ENCODE data around the gene TMEM63B.
"Not testable (repeated sequence)": the region's sequence is repeated elsewhere in the genome, so short reads cannot be mapped to it uniquely, and the experiment has no call there.

Gene TMEM63B

GRCh38 chr6:44196351-44196750 lies 69.0 kb downstream of the TMEM63B start:
- not testable (repeated sequence) for DNase-seq

DNA sequence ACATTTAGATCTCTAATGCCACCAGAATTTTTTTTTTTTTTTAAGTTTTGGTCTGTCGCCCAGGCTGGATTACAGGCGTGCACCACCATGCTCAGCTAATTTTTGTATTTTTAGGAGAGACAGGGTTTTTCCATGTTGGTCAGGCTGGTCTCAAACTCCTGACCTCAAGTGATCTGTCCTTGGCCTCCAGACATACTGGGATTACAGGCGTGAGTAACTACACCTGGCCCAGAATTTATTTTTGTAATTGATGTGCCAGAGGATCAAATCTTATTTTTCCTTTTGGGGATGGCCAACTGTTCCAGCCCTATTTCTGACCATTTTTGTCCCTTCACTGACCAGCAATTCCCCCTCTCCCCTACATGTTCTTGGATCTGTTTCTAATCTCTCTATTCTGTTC lies 71.3 kb downstream of the TMEM63B start:
- DNase-seq, result no peak

DNA sequence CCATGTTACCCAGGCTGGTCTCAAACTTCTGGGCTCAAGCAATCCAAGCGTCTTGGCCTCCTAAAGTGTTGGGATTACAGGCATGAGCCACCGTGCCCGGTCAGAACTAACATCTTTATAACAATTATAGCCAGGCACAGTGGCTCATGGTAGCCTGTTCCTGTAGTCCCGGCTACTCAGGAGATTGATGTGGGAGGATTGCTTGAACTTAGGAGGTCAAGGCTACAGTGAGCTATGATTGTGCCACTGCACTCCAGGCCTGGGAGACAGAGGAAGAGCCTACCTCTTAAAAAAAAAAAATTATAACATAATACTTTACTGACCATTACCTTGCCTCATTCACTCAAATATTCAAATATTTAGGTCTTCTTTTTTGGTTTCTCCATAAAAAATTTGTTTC lies 72.5 kb downstream of the TMEM63B start:
- no peak for DNase-seq

DNA sequence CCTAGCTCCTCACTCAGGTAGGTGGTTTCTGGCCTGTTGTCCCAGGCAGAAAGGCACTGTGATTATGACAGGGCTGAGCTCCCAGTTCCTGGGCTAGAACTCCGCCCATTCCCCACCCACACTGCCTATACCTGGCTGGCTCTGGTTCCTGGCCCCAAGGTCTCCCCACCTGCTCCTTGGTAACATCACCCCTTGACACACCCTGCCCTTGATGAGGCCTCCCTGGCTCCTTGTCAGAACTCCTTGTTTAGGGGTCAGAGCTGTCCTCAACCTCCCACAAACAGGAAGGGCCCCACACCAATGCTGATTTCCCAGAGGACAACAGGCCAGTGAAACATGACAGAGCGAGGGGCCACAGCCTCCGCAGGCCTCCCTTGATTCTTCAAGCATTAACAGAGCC lies 73.8 kb downstream of the TMEM63B start:
- no peak for DNase-seq

GRCh38 chr6:44201638-44202303 lies 74.4 kb downstream of the TMEM63B start:
- no peak for DNase-seq

- DNase-seq, result no peak
Observed at GRCh38 chr6:44202332-44202971, 75.1 kb downstream of the TMEM63B start.

DNA sequence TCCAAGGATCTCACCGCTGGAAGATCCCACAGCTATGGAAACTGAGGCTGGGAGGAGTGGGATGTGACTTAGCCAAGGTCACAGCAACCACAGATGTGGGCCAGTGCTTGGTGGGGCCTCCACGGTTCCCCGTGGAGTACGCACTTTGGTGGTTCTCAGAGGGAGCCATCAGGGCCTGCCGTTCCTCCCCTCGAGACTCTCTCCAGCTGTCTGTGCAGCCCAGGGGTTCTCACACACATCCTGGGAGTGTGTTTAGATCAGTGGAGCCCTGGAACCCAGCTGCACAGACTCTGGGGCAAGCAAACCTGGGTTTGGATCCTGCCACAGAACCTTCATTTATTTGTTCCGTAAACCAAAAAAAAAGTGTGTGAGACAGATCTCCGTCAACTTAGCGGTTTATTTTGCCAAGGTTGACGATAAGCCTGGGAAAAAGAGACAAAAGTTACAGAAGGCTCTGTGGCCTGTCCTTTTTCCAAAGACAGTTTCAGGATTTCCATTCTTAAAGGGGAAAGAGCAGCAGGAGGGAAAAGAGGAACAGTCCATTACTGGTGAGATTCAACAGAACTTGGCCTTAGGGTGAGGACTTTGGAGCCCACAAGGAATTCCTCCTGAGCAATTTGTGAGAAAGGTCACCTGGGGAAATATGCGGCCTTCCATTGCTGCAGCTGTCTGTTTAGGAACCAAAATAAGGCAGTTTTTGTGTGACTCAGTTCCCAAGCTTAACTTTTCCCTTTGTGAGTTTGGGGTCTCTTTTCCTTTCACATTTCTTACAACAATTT lies 75.8 kb downstream of the TMEM63B start:
- no peak for DNase-seq

DNA sequence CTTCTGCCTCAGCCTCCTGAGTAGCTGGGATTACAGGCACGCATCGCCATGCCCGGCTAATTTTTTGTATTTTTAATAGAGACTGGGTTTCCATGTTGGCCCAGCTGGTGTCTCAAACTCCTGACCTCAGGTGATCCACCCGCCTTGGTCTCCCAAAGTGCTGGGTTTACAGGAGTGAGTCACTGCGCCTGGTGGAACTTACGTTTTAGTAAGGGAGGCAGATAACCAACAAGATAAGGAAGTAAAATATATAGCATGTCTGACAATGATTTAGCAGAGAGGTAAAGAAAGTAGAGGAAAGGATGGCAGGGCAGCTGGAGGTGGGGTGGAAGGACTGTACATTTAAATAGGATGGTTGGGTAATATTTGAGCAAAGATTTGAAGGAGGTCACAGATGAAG lies 76.6 kb downstream of the TMEM63B start:
- no peak for DNase-seq

Data from fibroblast of skin of right biceps (primary cell).